T-cell (primary cell): ENCODE data around the gene SOSTDC1. TPM values are rescaled to one million over a fixed set of nuclear protein-coding genes. Genes with fewer than 3 reads are reported as not detected.

Source experiments
- ATAC-seq, 4 experiments: fragments of 200-7000 bp in 3 of 4; fragments of 150-1000 bp in 1 of 4; cut with Tn5 transposase; replicated peaks in 1 of 4; 1 replicate in 3 of 4; 2 replicates in 1 of 4; pipeline ENCODE4 v1.10.0; 2021; ENCODE audit warnings: moderate library complexity in 3 of 4, mild to moderate bottlenecking in 2 of 4, moderate number of reproducible peaks in 1 of 4
- CTCF ChIA-PET, 2 donors: fragments of 300-600 bp; sonication (Branson Sonifier 250); formaldehyde crosslinking; loops; one replicate each; lab custom pipeline; 2022; ENCODE audit warnings: antibody characterized with exemption in 2 of 2; lab: Charles Lee
- POLR2A ChIA-PET, 2 donors: fragments of 300-600 bp; sonication (Branson Sonifier 250); formaldehyde crosslinking; loops; one replicate each; lab custom pipeline; 2022; ENCODE audit warnings: antibody characterized with exemption in 2 of 2; lab: Charles Lee
- DNase-seq, 35 experiments: peaks; one replicate each; pipeline versions ENCODE4 v3.0.0 to v3.0.0-alpha.2; 2013 to 2023
- H3K27ac ChIP-seq: one replicate; pipeline ENCODE4 v1.5.1; 2013; ENCODE audit warnings: low read length
- H3K27me3 ChIP-seq, 2 experiments: replicated peaks in 1 of 2; 1 replicate in 1 of 2; 2 replicates in 1 of 2; pipeline versions ENCODE4 v1.6.1 to v1.7.0; 2013; ENCODE audit warnings: low read length in 1 of 2, mixed read lengths in 1 of 2; ENCODE audit not compliant: control insufficient read depth in 2 of 2, insufficient read depth in 2 of 2; ENCODE audit errors: extremely low read depth in 1 of 2
- H3K36me3 ChIP-seq, 2 donors: 1 replicate in 1 of 2; 2 replicates in 1 of 2; pipeline versions ENCODE4 v1.6.1 to v1.7.0; 2013; ENCODE audit warnings: low read length in 1 of 2; ENCODE audit not compliant: control insufficient read depth in 2 of 2, insufficient read depth in 1 of 2; ENCODE audit errors: extremely low read depth in 1 of 2
- H3K4me1 ChIP-seq, 2 experiments: 1 replicate in 1 of 2; 2 replicates in 1 of 2; pipeline versions ENCODE4 v1.6.1 to v1.7.0; 2013; ENCODE audit warnings: low read length in 2 of 2, mixed read lengths in 1 of 2; ENCODE audit not compliant: insufficient read depth in 2 of 2, control insufficient read depth in 1 of 2; ENCODE audit errors: extremely low read depth in 1 of 2
- H3K4me3 ChIP-seq, 2 donors: 1 replicate in 1 of 2; 2 replicates in 1 of 2; pipeline versions ENCODE4 v1.5.1 to v1.7.0; 2013; ENCODE audit warnings: mild to moderate bottlenecking in 2 of 2, low read length in 1 of 2, moderate library complexity in 1 of 2; ENCODE audit not compliant: control insufficient read depth in 1 of 2; ENCODE audit errors: extremely low read depth in 1 of 2
- H3K9me3 ChIP-seq: 2 replicates; pipeline ENCODE4 v1.7.0; 2013
- H3K27ac Mint-ChIP-seq, 2 donors: one replicate each; pipeline ENCODE4 v1.8.0; 2020 to 2021; ENCODE audit warnings: mild to moderate bottlenecking in 2 of 2, mixed read lengths in 2 of 2
- H3K27me3 Mint-ChIP-seq, 2 donors: one replicate each; pipeline ENCODE4 v1.8.0; 2021 to 2022; ENCODE audit warnings: mixed read lengths in 2 of 2
- H3K36me3 Mint-ChIP-seq: one replicate; pipeline ENCODE4 v1.8.0; 2021; ENCODE audit warnings: mixed read lengths
- H3K4me1 Mint-ChIP-seq, 3 donors: one replicate each; pipeline ENCODE4 v1.8.0; 2020 to 2022; ENCODE audit warnings: mixed read lengths in 3 of 3, mild to moderate bottlenecking in 1 of 3
- H3K4me3 Mint-ChIP-seq, 3 donors: one replicate each; pipeline ENCODE4 v1.8.0; 2020 to 2022; ENCODE audit warnings: mild to moderate bottlenecking in 3 of 3, mixed read lengths in 3 of 3, moderate library complexity in 3 of 3
- H3K9me3 Mint-ChIP-seq, 3 donors: one replicate each; pipeline ENCODE4 v1.8.0; 2020 to 2022; ENCODE audit warnings: mixed read lengths in 3 of 3
- WGBS: methylation state at CpG from one replicate; pipeline ENCODE4 v1.1.5; 2013; ENCODE audit warnings: missing lambda C conversion rate; ENCODE audit not compliant: insufficient coverage; 5-methylcytosine and 5-hydroxymethylcytosine counted together
- total RNA-seq, 35 experiments: library from RNA in 6 of 35; stranded (reverse) in 6 of 35; fragments of 120-200 nt in 1 of 35; gene quantifications; one replicate each; pipeline versions ENCODE4 v1.2.1 to v1.2.4 and lab custom pipeline; 2013 to 2026

Gene SOSTDC1
- total RNA-seq, 5 donors from 2014 or later (not counting 1 experiment from before 2014, with no cell fraction given), result not detected

DNA sequence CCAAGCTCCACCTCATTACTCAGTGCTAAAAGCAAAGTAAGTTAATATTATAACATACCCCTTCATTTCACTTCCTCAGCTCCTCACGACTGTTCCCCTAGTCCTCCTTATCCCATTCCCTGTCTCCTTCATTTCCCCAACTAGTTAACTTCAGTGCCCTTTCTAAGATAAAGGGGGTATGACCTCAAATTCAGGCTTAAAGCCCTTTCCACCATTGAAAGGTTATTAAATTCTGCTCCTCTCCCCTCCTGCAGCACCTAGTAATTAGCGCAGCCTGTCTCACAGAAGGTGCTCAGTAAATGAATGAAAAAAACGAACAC is 45.2 kb downstream of the SOSTDC1 start:
- peaks cover 12 to 14% of the 10 kb centered on the region in 2 experiments for H3K4me1 ChIP-seq
- H3K27ac ChIP-seq, result peak overlapping the region; percentile 92
- peak in 1 of 4 experiments; percentile 0 for ATAC-seq
- H3K9me3 ChIP-seq, result no peaks in the 10 kb centered on the region
- Mint-ChIP-seq H3K36me3 (no peaks in the 10 kb centered on the region), H3K4me3 (peak overlapping the region; percentile 77 to 88 (median 88)), H3K27me3 (peaks cover 0 to 21% of the 10 kb centered on the region in 2 donors), H3K27ac (peak overlapping the region; percentile 70 to 90), H3K9me3 (no peaks in the 10 kb centered on the region), H3K4me1 (peaks cover 13 to 25% (median 16%) of the 10 kb centered on the region in 3 donors)
- ChIA-PET CTCF (interaction anchor here (1.0 to 2.9 kb wide), 9 partner anchors 13 to 878 kb away, joined by 3 to 18 read pairs (median 6); partner anchors contain the start of gene AHR (in 1 of the 2)), POLR2A (interaction anchor here (0.5 to 1.6 kb wide), 3 partner anchors 15 to 226 kb away, joined by 3 to 5 read pairs (median 3); partner anchors contain the start of gene BZW2 (in 1 of the 2))
- 0% methylated on average over 1 of the region's 3 CpGs for WGBS
- H3K4me3 ChIP-seq, result peak overlapping the region; percentile 75 to 78
- DNase-seq, result no peak
- H3K36me3 ChIP-seq, result no peaks in the 10 kb centered on the region
- H3K27me3 ChIP-seq, result no peaks in the 10 kb centered on the region

DNA sequence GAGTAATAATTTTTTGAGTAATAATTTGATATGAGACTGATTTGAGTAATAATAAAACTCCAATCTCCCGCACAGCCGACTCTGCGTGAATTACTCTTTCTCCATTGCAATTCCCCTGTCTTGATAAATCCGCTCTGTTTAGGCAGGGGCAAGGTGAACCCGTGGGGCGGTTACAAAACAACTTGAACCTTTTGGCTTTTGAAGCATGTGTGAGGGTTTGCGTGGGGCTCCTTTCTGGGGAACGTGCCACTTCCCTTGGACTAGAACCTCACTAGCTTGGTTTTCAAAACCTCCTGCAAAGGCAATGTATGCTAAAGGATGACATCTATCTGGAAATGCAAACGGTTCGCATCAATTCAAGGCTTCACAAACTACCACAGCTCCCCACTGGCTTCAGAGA is 45.7 kb downstream of the SOSTDC1 start:
- Histone ChIP-seq H3K27me3 (no peaks in the 10 kb centered on the region), H3K9me3 (no peaks in the 10 kb centered on the region), H3K4me1 (peaks cover 12 to 14% of the 10 kb centered on the region in 2 experiments), H3K4me3 (peak overlapping the region in 1 of 2 donors; percentile 78), H3K27ac (peak overlapping the region; percentile 92), H3K36me3 (no peaks in the 10 kb centered on the region)
- Mint-ChIP-seq H3K4me3 (peak overlapping the region in 2 of 3 donors; percentile 77 to 88), H3K27me3 (peaks cover 0 to 21% of the 10 kb centered on the region in 2 donors), H3K4me1 (peaks cover 13 to 25% (median 16%) of the 10 kb centered on the region in 3 donors), H3K27ac (peak overlapping the region; percentile 25 to 90), H3K36me3 (no peaks in the 10 kb centered on the region), H3K9me3 (no peaks in the 10 kb centered on the region)
- DNase-seq, result no peak
- CTCF ChIA-PET, result interaction anchor here (1.0 to 2.9 kb wide), 7 partner anchors 12 to 145 kb away, joined by 3 to 18 read pairs (median 6); no protein-coding TSS in a partner anchor
- POLR2A ChIA-PET, result interaction anchor here (0.5 to 1.6 kb wide), 3 partner anchors 15 to 227 kb away, joined by 3 to 5 read pairs (median 3); partner anchors contain the start of gene BZW2 (in 1 of the 2)
- WGBS, result 52% methylated on average over 3 of the region's 10 CpGs
- no peak for ATAC-seq

DNA sequence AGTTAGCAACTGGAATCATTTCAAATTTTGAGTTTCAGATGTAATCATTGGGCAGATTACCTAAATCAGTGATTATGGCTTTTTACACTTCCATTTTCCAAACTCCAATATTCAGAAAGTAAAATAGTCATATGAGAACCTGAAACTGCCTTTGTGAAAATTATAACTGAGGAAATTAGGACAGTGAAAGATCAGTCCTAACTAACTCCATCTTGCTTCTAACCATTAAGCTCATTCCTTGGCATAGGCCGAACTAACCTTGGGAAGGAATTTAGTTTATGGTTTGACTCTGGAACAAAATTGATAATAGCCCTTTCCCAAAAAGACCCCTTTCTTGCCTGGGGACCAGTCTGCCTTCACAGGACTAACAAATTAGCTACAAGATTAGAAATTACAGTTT is 46.4 kb downstream of the SOSTDC1 start:
- H3K36me3 ChIP-seq, result no peaks in the 10 kb centered on the region
- H3K4me3 ChIP-seq, result no peak overlapping the region
- Mint-ChIP-seq H3K9me3 (no peaks in the 10 kb centered on the region), H3K27me3 (peaks cover 0 to 21% of the 10 kb centered on the region in 2 donors), H3K4me3 (peak overlapping the region in 1 of 3 donors; percentile 88), H3K36me3 (no peaks in the 10 kb centered on the region), H3K4me1 (peaks cover 13 to 25% (median 16%) of the 10 kb centered on the region in 3 donors), H3K27ac (peak overlapping the region in 1 of 2 donors; percentile 54)
- H3K27ac ChIP-seq, result no peak overlapping the region
- CTCF ChIA-PET, result interaction anchor here in 1 of 2 donors (2.1 kb wide), 1 partner anchor 146 kb away, joined by 11 read pairs; no protein-coding TSS in a partner anchor
- POLR2A ChIA-PET, result no interaction called here
- H3K4me1 ChIP-seq, result peaks cover 12 to 14% of the 10 kb centered on the region in 2 experiments
- no CpG with 5 or more reads among the region's 1 CpG for WGBS
- ATAC-seq (no peak), DNase-seq (no peak)
- no peaks in the 10 kb centered on the region for H3K27me3 ChIP-seq
- no peaks in the 10 kb centered on the region for H3K9me3 ChIP-seq

DNA sequence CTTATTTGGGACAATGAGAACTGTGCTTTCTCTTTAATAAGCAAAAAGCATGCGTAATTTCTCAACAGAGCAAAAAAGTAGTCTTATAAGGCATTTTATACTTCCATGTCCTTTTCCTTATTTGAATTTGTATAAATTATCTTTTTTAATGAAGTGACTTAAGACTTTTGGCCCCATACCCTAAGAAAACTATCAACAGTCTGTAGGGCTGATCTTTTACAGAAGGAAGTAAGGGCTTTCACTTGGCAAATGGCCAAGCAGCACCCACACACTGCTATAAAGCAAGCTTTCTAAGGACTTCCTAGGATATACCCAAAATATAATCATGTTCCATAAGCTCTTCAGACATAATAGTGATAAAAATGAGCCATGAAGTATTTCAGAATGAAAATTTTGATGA is 47.6 kb downstream of the SOSTDC1 start:
- Histone ChIP-seq H3K4me3 (no peak overlapping the region), H3K36me3 (no peaks in the 10 kb centered on the region), H3K9me3 (no peaks in the 10 kb centered on the region), H3K4me1 (peaks cover 12 to 14% of the 10 kb centered on the region in 2 experiments), H3K27ac (no peak overlapping the region), H3K27me3 (no peaks in the 10 kb centered on the region)
- peak in 1 of 35 experiments; percentile 12 for DNase-seq
- H3K4me3 Mint-ChIP-seq, result no peak overlapping the region
- peaks cover 0 to 21% of the 10 kb centered on the region in 2 donors for H3K27me3 Mint-ChIP-seq
- no peak overlapping the region for H3K27ac Mint-ChIP-seq
- no peaks in the 10 kb centered on the region for H3K36me3 Mint-ChIP-seq
- WGBS, result no CpG with 5 or more reads among the region's 1 CpG
- ATAC-seq, result no peak
- no peaks in the 10 kb centered on the region for H3K9me3 Mint-ChIP-seq
- H3K4me1 Mint-ChIP-seq, result peaks cover 13 to 25% (median 16%) of the 10 kb centered on the region in 3 donors
- CTCF ChIA-PET, result no interaction called here
- POLR2A ChIA-PET, result no interaction called here

DNA sequence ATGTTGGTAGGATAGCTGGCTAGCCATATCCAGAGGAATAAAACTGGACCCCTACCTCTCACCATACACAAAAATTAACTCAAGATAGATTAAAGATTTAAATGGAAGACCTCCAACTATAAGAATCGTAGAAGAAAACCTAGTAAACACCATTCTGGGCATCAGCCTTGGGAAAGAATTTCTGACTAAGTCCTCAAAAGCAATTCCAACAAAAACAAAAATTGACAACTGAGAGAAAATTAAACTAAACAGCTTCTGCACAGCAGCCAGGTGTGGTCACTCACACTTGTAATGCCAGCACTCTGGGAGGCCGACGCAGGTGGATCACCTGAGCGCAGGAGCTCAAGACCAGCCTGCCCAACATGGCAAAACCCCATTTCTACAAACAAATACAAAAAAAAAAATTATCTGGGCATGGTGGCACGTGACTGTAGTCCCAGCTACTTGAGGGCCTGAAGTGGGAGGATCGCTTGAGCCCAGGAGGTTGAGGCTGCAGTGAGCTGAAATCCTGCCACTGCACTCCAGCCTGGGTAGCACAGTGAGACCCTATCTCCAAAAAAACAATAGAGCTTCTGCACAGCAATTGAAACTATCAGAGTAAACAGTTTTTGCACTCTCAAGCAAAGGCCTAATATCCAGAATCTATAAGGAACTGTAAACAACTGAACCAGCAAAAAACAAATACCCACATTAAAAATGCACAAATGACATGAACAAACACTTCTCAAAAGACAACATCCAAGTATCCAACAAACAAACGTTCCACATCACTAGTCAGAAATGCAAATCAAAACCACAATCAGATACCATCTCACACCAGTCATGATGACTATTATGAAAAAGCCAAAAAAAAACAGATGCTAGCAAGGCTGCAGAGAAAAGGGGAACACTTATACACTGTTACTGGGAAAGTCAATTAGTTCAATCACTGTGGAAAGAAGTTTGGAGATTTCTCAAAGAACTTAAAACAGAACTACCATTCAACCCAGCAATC is 49.0 kb downstream of the SOSTDC1 start:
- Mint-ChIP-seq H3K27ac (no peak overlapping the region), H3K9me3 (no peaks in the 10 kb centered on the region), H3K27me3 (peaks cover 0 to 19% of the 10 kb centered on the region in 2 donors), H3K36me3 (no peaks in the 10 kb centered on the region), H3K4me1 (peaks cover 13 to 20% (median 14%) of the 10 kb centered on the region in 3 donors), H3K4me3 (no peak overlapping the region)
- H3K36me3 ChIP-seq, result no peaks in the 10 kb centered on the region
- DNase-seq (no peak), ATAC-seq (no peak)
- no peaks in the 10 kb centered on the region for H3K9me3 ChIP-seq
- POLR2A ChIA-PET, result interaction anchor here in 1 of 2 donors (0.6 kb wide), 1 partner anchor 9 kb away, joined by 6 read pairs; no protein-coding TSS in a partner anchor
- WGBS, result 93% methylated on average over 4 of the region's 7 CpGs
- CTCF ChIA-PET, result no interaction called here
- H3K27me3 ChIP-seq, result no peaks in the 10 kb centered on the region
- H3K27ac ChIP-seq, result no peak overlapping the region
- H3K4me3 ChIP-seq, result no peak overlapping the region
- H3K4me1 ChIP-seq, result peaks cover 10% of the 10 kb centered on the region in 2 experiments
